DOHH2 (cell line): ENCODE measurements around the gene CAMP.

Experiments used
- EZH2phosphoT487 ChIP-seq: fragments of 200-600 bp; sonication (generic); IDR thresholded peaks from 2 replicates; pipeline ENCODE4 v1.6.1; 2017; ENCODE audit warnings: borderline replicate concordance, mild to moderate bottlenecking, antibody characterized with exemption, low read length, moderate library complexity, mixed read lengths
- TF ChIP-seq, protein P1 (sequence below): fragments of 200-600 bp; sonication (generic); IDR thresholded peaks from one replicate; pipeline ENCODE4 v1.5.1; 2014; ENCODE audit warnings: antibody characterized with exemption, mild to moderate bottlenecking, low read depth, low read length; ENCODE audit not compliant: poor library complexity, severe bottlenecking

GRCh38 chr3:48178072-48178471, 45.2 kb upstream of the CAMP start:
- TF ChIP-seq, protein P1, sequence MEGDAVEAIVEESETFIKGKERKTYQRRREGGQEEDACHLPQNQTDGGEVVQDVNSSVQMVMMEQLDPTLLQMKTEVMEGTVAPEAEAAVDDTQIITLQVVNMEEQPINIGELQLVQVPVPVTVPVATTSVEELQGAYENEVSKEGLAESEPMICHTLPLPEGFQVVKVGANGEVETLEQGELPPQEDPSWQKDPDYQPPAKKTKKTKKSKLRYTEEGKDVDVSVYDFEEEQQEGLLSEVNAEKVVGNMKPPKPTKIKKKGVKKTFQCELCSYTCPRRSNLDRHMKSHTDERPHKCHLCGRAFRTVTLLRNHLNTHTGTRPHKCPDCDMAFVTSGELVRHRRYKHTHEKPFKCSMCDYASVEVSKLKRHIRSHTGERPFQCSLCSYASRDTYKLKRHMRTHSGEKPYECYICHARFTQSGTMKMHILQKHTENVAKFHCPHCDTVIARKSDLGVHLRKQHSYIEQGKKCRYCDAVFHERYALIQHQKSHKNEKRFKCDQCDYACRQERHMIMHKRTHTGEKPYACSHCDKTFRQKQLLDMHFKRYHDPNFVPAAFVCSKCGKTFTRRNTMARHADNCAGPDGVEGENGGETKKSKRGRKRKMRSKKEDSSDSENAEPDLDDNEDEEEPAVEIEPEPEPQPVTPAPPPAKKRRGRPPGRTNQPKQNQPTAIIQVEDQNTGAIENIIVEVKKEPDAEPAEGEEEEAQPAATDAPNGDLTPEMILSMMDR, result no peak
- TF ChIP-seq EZH2phosphoT487, result no peak
